ENCODE measurements around the gene PLA2G3. TPM values are rescaled to one million over a fixed set of nuclear protein-coding genes. Genes with fewer than 3 reads are reported as not detected.
"Not testable (repeated sequence)": the region's sequence is repeated elsewhere in the genome, so short reads cannot be mapped to it uniquely, and the experiment has no call there.

The PLA2G3 gene
- not detected for total RNA-seq
- long read RNA-seq, result 0 reads

GRCh38 chr22:31139866-31140716, at the start of gene PLA2G3:
TSS of gene PLA2G3 (minus strand) at chr22:31140508. CDS start at chr22:31140354, 154 bp downstream.
- DNase-seq (ENCODE audit: low spot score), result peak; percentile 62

DNA sequence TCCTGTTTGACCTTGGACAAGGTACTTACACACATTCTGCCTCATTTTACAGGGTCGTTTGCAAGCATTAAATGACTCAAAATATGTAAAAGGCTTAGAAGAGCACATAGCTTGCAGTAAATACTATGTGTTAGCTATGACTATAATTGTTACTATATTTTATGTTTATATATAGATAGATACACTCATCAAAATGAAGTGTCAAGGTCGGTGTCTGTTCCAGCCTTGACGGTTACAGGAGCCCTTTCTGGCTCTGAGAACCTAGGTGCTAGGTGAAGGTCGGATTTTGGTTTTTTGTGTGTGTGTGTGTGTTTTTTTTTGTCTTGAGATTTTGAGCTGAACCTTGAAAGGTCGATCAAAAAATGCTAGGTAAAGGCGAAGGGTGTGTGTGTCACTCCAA, 47.3 kb upstream of the PLA2G3 start:
- no peak for DNase-seq (ENCODE audit: low spot score)

DNA sequence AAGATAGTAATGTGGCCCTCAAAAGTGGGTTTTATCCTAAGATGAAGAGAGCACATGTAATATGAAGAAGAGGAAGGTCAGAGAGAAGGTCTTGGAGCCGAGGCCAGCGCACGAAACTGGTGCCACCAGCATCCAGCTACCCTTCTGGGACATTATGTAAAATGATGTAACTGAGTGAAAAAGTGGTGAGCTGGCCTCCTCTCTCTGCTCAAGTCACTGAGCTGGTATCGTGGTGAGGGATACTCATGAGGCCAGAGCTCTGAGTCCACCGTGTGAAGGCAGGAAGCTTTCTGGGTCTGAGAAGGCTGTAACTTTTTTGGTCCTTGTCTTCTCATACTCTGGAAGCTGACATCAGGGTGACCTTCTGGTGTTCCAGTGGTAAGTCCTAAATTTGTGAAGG, 44.7 kb upstream of the PLA2G3 start:
- DNase-seq (ENCODE audit: low spot score), result no peak

DNA sequence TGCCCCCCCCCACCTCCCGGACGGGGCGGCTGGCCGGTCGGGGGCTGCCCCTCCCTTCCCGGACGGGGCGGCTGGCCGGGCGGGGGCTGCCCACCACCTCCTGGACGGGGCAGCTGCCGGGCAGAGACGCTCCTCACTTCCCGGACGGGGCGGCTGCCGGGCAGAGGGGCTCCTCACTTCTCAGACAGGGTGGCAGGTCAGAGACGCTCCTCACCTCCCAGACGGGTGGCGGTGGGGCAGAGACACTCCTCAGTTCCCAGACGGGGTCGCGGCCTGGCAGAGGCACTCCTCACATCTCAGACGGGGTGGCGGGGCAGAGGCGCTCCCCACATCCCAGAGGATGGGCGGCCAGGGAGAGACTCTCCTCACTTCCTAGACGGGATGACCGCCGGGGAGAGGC, 43.7 kb upstream of the PLA2G3 start:
- DNase-seq (ENCODE audit: low spot score), result no peak

DNA sequence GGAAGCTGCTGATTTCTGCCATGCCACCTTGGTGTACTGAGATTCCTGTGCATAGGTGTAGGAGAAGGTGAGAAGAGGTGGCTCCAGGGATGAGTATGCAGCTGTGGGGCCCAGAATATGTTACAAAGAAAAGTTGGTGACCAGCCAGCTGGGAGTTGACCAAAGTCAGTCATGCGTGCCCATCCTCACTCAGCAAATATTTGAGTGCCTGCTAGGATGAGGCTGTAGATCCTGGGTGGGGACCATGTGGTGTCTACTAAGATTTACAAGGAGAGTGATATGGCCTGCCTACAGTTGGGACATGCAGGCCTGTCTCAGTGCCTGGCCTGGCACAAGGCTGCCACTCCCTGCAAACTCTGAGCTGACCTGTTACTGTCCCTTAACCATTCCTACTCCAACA, 39.0 kb upstream of the PLA2G3 start:
- no peak for DNase-seq (ENCODE audit: low spot score)

DNA sequence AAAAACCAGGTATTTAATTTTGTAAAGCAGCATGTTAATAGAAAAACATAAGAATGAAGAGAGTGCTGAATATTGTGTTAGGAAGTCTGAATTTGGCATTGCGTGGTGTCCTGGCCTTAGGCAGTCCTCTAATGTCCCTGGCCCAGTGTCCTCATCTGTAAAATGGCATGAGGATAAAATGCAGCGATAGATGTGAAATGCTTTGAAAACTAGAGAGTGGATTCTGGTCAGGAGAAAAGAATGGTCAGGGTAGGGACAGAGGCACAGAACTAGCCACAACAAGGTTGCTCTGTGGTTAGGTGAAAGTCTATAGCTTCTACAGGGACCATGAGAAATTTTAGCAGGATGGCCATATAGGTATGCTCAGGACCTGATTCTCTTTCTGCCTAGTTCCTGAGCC, 38.6 kb upstream of the PLA2G3 start:
- DNase-seq (ENCODE audit: low spot score), result no peak

GRCh38 chr22:31177420-31178162, 37.3 kb upstream of the PLA2G3 start:
- DNase-seq (ENCODE audit: low spot score), result no peak

DNA sequence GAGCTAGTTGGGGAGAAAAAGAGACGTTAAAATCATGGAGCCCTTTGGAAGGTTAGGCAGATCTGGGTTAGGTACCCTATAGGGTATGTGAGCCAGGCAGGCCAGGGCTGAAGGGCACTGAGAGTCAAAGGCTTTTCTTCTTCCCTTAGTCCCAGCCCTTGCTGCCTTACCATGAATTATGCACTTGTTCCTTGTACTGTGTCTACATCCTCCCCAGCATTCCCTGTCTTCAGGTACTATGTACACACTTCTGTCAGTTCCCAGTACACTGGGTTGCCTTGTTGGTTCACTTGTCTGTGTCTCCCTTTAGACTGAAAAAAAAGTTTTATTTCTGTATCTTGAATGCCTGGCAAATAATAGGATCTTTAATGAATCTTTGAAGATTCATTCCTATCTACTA, 36.6 kb upstream of the PLA2G3 start:
- DNase-seq (ENCODE audit: low spot score), result no peak

DNA sequence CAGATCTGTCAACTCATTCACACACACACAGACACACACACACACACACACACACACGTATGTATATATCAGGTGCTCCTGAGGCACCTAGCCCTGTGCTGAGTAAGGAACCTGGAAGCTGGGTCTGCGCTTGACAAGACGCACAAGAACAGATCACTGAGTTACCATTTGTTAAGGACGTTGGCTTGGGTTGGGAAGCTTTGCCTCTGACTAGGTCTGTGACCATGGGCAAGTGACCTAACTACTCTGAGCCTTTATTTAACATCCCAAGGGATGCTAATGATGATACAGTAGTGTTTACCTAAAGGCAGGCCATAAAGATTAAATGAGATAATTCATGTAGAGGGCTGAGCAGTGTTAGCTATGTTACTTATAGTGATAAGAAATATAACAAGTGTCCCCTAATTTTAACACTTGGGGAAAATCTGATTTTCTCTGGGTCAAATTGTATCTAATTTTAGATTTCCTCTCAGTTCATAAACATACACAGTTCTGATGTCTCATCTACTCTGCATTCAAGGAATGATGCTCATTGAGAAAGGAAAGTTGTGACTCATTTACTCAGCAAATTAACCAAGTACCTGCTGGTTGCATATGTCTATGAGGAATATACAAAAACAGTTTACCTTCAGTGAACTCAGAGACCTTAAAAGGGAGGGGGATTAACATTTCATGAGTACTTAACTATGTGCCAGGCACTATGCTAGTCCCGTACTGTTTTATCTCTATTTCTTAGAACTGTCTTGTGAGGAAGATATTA, 33.3 kb upstream of the PLA2G3 start:
- no peak for DNase-seq (ENCODE audit: low spot score)

DNA sequence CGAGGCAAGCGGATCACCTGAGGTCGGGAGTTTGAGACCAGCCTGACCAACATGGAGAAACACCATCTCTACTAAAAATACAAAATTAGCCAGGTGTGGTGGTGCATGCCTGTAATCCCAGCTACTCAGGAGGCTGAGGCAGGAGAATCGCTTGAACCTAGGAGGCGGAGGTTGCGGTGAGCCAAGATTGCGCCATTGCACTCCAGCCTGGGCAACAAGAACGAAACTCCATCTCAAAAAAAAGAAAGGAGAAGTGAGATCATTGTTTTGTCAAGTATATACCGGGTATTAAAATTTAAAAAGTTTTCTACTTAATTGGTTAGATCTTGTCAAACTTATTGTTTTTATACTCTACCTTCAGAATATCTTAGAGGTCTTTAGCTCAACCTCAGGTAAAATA, 31.4 kb upstream of the PLA2G3 start:
- not testable (repeated sequence) for DNase-seq (ENCODE audit: low spot score)

- DNase-seq (ENCODE audit: low spot score), result no peak
Measured at GRCh38 chr22:31170971-31171370, 30.7 kb upstream of the PLA2G3 start.

- no peak for DNase-seq (ENCODE audit: low spot score)
Measured at GRCh38 chr22:31162015-31162765, 21.9 kb upstream of the PLA2G3 start.

- DNase-seq (ENCODE audit: low spot score), result no peak
Measured at GRCh38 chr22:31161386-31161785, 21.1 kb upstream of the PLA2G3 start.

DNA sequence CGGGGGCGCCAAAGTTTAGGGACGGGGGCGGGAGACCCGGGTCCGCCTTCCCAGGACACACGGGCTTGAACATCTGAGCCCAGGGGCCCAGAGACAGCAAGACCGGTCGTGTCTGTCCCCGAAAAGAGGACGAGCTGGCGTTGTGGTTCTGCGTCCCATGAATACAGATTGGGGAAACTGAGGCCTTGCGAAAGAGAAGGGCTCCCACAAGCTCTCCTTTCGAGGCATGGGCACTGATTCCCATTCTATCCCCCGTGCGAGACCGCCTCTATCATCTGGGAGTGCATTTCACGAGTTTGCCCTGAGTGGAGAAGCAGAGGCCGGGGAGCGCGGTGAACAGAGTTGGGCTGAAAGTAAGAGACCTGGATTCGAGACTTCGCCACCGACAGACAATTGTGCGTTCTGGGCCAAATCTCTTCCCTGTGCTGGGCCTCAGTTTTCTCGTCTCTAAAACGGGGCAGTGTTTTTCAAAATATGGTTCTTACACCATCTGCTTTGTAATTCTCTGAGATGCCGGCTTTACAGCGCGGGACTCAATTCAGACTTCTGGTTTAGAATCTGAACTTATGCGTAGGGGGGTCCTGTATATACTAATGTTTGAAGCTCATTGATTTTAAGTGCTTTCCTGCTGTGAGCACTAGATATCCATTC, 20.1 kb upstream of the PLA2G3 start:
- DNase-seq (ENCODE audit: low spot score), result no peak

GRCh38 chr22:31155422-31155821, 15.1 kb upstream of the PLA2G3 start:
- no peak for DNase-seq (ENCODE audit: low spot score)

- no peak for DNase-seq (ENCODE audit: low spot score)
Measured at GRCh38 chr22:31154975-31155374, 14.7 kb upstream of the PLA2G3 start.

- DNase-seq (ENCODE audit: low spot score), result peak; percentile 55
Measured at GRCh38 chr22:31153357-31153756, 13.0 kb upstream of the PLA2G3 start.

DNA sequence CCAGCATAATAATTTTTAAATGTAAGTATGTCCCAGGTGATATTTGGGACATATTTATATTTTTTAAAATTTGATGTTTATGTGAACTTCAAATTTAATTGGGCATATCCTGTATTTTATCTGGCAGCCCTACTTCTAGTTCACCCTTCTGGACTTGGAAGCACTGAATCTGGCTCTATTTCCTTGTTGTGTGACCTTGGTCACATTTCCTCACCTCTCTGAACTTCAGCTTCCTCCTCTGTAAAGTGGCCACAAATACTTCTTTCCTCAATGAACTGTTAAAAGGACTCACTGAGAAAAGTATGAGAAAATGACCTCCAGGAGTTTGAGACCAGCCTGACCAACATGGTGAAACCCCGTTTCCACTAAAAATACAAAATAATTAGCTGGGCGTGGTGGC, 11.6 kb upstream of the PLA2G3 start:
- DNase-seq (ENCODE audit: low spot score), result no peak

GRCh38 chr22:31150615-31151014, 10.3 kb upstream of the PLA2G3 start:
- DNase-seq (ENCODE audit: low spot score), result peak; percentile 9

DNA sequence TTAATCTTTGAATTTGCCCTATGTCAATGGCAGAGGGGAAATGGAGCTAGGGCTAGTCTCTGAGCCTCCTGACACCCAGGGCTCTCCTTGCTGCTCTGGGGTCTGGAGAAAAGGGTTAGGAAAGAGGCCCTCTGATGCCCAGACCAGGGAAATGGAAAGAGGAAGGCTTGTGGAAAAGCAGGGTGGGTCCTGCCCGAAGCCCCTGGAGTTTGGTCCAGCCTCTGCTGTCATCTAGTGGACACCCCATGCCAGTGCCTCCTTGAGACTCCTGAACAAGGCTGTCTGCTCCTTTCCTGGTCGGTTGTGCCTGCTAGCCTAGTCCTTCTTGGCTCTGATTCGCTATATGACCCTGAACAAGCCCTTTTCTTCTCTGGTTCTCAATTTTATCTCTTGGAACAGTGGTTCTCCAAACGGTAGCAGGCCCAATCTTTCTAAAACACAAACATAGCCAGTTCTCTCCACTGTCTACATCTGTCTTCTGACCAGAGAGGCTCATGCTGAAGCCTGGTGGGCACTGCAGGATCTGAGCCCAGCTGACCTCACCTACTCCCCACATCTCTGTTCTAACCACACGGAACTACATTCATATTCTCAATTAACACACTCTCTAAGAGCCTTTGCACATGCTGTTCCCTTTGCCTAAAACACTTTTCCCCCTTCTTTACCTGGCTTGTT, 8.8 kb upstream of the PLA2G3 start:
- DNase-seq (ENCODE audit: low spot score), result peak; percentile 85

All from mesenteric fat pad (tissue), 1 donor.